Activated B cell treated with CpG ODN at 0.5 μM for 24 hours (primary cell): ENCODE measurements around the gene VPS51. TPM values are rescaled to one million over a fixed set of nuclear protein-coding genes. Genes with fewer than 3 reads are reported as not detected.

Experiments
- ATAC-seq: fragments of 200-7000 bp; cut with Tn5 transposase; one replicate; pipeline ENCODE4 v1.10.0; 2021; ENCODE audit warnings: low read depth, mild to moderate bottlenecking, moderate library complexity
- CTCF ChIA-PET: fragments of 350-600 bp; sonication (Branson Sonifier 250); formaldehyde crosslinking; loops from one replicate; lab custom pipeline; 2021; ENCODE audit warnings: antibody characterized with exemption; lab: Charles Lee
- POLR2A ChIA-PET: fragments of 350-600 bp; sonication (Branson Sonifier 250); formaldehyde crosslinking; loops from one replicate; lab custom pipeline; 2021; ENCODE audit warnings: antibody characterized with exemption; lab: Charles Lee
- DNase-seq: peaks from one replicate; pipeline ENCODE4 v3.0.0; 2022
- H3K27ac Mint-ChIP-seq: one replicate; pipeline ENCODE4 v1.8.0; 2020; ENCODE audit warnings: mixed read lengths
- H3K27me3 Mint-ChIP-seq: one replicate; pipeline ENCODE4 v1.8.0; 2021; ENCODE audit warnings: mixed read lengths
- H3K36me3 Mint-ChIP-seq: one replicate; pipeline ENCODE4 v1.8.0; 2021; ENCODE audit warnings: low read depth, mixed read lengths
- H3K4me1 Mint-ChIP-seq: one replicate; pipeline ENCODE4 v1.8.0; 2021; ENCODE audit warnings: mixed read lengths
- H3K4me3 Mint-ChIP-seq: one replicate; pipeline ENCODE4 v1.8.0; 2020; ENCODE audit warnings: mild to moderate bottlenecking, mixed read lengths
- H3K9me3 Mint-ChIP-seq: one replicate; pipeline ENCODE4 v1.8.0; 2020; ENCODE audit warnings: mixed read lengths
- CTCF ChIP-seq: fragments of 200-600 bp; IDR thresholded peaks from one replicate; pipeline ENCODE4 v1.8.0; 2022; ENCODE audit warnings: antibody characterized with exemption, mild to moderate bottlenecking
- intact Hi-C: fragments of 100-400 bp; cut with micrococcal nuclease; formaldehyde crosslinking; loops from one replicate; pipeline ENCODE4 v1.15.1; 2024
- total RNA-seq: library from RNA; stranded (reverse); gene quantifications from 2 replicates; pipeline ENCODE4 v1.2.3, GENCODE V29; 2022

Gene VPS51
- total RNA-seq, 1 donor from 2014 or later: 243 TPM

- ChIA-PET CTCF (no interaction called here), POLR2A (interaction anchor here (0.5 kb wide), 1 partner anchor 36 kb away, joined by 3 read pairs; no protein-coding TSS in a partner anchor)
- Mint-ChIP-seq H3K4me1 (peaks cover 25% of the 10 kb centered on the region), H3K9me3 (no peaks in the 10 kb centered on the region), H3K36me3 (peaks cover 52% of the 10 kb centered on the region), H3K4me3 (no peak overlapping the region), H3K27ac (no peak overlapping the region), H3K27me3 (no peaks in the 10 kb centered on the region)
- no peak for ATAC-seq
- TF ChIP-seq CTCF: no peak
- intact Hi-C loops: no loop called here
- no peak for DNase-seq
These were observed 9.2 kb upstream of the VPS51 start for GRCh38 chr11:65086809-65087208.

GRCh38 chr11:65087216-65087615 lies 8.8 kb upstream of the VPS51 start:
- no peak for DNase-seq
- H3K36me3 Mint-ChIP-seq: peaks cover 52% of the 10 kb centered on the region
- H3K4me1 Mint-ChIP-seq: peaks cover 25% of the 10 kb centered on the region
- intact Hi-C loops: no loop called here
- H3K9me3 Mint-ChIP-seq: no peaks in the 10 kb centered on the region
- TF ChIP-seq CTCF: no peak
- ChIA-PET POLR2A (interaction anchor here (0.5 kb wide), 1 partner anchor 36 kb away, joined by 3 read pairs; no protein-coding TSS in a partner anchor), CTCF (no interaction called here)
- H3K27ac Mint-ChIP-seq: no peak overlapping the region
- no peak overlapping the region for H3K4me3 Mint-ChIP-seq
- ATAC-seq: no peak
- no peaks in the 10 kb centered on the region for H3K27me3 Mint-ChIP-seq

GRCh38 chr11:65087827-65088226 lies 8.2 kb upstream of the VPS51 start:
- H3K9me3 Mint-ChIP-seq: no peaks in the 10 kb centered on the region
- ATAC-seq (no peak), DNase-seq (no peak)
- no peak overlapping the region for H3K4me3 Mint-ChIP-seq
- TF ChIP-seq CTCF: no peak
- ChIA-PET CTCF (no interaction called here), POLR2A (no interaction called here)
- no peak overlapping the region for H3K27ac Mint-ChIP-seq
- peaks cover 26% of the 10 kb centered on the region for H3K4me1 Mint-ChIP-seq
- H3K36me3 Mint-ChIP-seq: peaks cover 52% of the 10 kb centered on the region
- H3K27me3 Mint-ChIP-seq: no peaks in the 10 kb centered on the region
- intact Hi-C loops: no loop called here

GRCh38 chr11:65089621-65090020 lies 6.4 kb upstream of the VPS51 start:
- Mint-ChIP-seq H3K4me1 (peaks cover 16% of the 10 kb centered on the region), H3K9me3 (no peaks in the 10 kb centered on the region), H3K36me3 (peaks cover 48% of the 10 kb centered on the region), H3K27me3 (no peaks in the 10 kb centered on the region), H3K4me3 (no peak overlapping the region), H3K27ac (no peak overlapping the region)
- intact Hi-C loops: no loop called here
- DNase-seq (no peak), ATAC-seq (no peak)
- no peak for TF ChIP-seq CTCF
- POLR2A ChIA-PET: interaction anchor here (0.9 kb wide), 1 partner anchor 28 kb away, joined by 3 read pairs; the partner anchor contains the start of gene ZNHIT2
- CTCF ChIA-PET: no interaction called here

- H3K36me3 Mint-ChIP-seq: peaks cover 40% of the 10 kb centered on the region
- ATAC-seq (no peak), DNase-seq (no peak)
- no peaks in the 10 kb centered on the region for H3K27me3 Mint-ChIP-seq
- CTCF ChIA-PET: no interaction called here
- no peak for TF ChIP-seq CTCF
- intact Hi-C loops: no loop called here
- H3K9me3 Mint-ChIP-seq: no peaks in the 10 kb centered on the region
- peaks cover 9% of the 10 kb centered on the region for H3K4me1 Mint-ChIP-seq
- H3K27ac Mint-ChIP-seq: no peak overlapping the region
- POLR2A ChIA-PET: no interaction called here
- H3K4me3 Mint-ChIP-seq: no peak overlapping the region
These were observed 5.4 kb upstream of the VPS51 start for GRCh38 chr11:65090628-65091027.
